GM12865 (cell line): ENCODE data around the gene CELF2.

Experiments used
- DNase-seq: peaks from one replicate; pipeline ENCODE4 v3.0.0; 2010; ENCODE audit warnings: low read depth
- H3K4me3 ChIP-seq: 2 replicates; pipeline ENCODE4 v1.5.1; 2011; ENCODE audit warnings: mild to moderate bottlenecking, low read depth, low read length, control low read depth
- TF ChIP-seq, protein P1 (sequence below): IDR thresholded peaks from 2 replicates; pipeline ENCODE4 v1.5.1; 2011; ENCODE audit warnings: low read length, control low read depth, low read depth, inconsistent platforms; ENCODE audit not compliant: insufficient read depth; ENCODE audit errors: missing control alignments

Gene CELF2

DNA sequence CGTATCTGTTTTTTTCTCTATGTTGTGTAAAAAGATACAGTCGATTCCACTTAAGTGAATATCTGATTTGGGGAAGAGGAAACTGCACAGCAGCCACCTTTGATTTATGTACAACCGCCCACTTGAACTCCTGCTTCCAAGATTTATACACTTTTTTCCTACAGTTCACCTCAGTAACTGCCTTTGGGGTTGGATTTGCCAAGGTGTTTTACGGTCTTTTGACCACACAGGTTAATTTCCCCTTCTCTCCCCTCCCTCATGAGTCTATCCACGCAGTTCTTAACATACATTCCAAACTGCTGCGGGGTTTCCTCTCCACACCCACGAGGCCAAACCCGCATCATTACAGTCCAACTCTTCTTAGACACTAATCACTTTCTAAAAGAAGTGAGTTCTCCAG is 316.8 kb downstream of the CELF2 start:
- TF ChIP-seq, protein P1, sequence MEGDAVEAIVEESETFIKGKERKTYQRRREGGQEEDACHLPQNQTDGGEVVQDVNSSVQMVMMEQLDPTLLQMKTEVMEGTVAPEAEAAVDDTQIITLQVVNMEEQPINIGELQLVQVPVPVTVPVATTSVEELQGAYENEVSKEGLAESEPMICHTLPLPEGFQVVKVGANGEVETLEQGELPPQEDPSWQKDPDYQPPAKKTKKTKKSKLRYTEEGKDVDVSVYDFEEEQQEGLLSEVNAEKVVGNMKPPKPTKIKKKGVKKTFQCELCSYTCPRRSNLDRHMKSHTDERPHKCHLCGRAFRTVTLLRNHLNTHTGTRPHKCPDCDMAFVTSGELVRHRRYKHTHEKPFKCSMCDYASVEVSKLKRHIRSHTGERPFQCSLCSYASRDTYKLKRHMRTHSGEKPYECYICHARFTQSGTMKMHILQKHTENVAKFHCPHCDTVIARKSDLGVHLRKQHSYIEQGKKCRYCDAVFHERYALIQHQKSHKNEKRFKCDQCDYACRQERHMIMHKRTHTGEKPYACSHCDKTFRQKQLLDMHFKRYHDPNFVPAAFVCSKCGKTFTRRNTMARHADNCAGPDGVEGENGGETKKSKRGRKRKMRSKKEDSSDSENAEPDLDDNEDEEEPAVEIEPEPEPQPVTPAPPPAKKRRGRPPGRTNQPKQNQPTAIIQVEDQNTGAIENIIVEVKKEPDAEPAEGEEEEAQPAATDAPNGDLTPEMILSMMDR, result no peak
- H3K4me3 ChIP-seq, result no peak overlapping the region
- no peak for DNase-seq

DNA sequence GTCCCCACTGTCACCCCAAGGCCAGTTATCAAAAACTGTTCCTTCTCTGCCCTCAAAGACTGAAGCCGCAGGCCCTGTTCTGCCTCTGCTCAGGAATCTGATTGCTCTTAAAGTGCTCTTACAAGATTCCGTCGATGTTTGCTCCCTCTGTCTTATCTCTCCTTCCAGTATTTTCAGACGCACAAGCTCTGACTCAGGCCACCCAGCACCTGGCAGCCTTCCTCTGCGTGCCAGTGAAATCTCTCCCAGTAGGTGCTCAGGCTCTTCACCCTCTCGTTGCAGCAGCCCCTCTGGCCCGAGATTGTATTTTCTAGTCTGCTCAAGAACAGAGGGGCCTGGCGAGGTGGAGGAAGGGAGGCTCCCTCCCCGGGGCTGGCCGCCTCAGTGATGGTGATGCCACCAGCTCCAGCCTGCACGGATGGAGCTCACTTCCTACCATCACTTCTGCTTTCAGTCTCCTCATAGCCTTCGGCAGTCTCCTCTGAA is 317.5 kb downstream of the CELF2 start:
- H3K4me3 ChIP-seq, result no peak overlapping the region
- TF ChIP-seq, protein P1, result no peak
- DNase-seq, result no peak

- H3K4me3 ChIP-seq, result no peak overlapping the region
- TF ChIP-seq, protein P1, result no peak
Measured at GRCh38 chr10:11335881-11336430, 318.3 kb downstream of the CELF2 start.

DNA sequence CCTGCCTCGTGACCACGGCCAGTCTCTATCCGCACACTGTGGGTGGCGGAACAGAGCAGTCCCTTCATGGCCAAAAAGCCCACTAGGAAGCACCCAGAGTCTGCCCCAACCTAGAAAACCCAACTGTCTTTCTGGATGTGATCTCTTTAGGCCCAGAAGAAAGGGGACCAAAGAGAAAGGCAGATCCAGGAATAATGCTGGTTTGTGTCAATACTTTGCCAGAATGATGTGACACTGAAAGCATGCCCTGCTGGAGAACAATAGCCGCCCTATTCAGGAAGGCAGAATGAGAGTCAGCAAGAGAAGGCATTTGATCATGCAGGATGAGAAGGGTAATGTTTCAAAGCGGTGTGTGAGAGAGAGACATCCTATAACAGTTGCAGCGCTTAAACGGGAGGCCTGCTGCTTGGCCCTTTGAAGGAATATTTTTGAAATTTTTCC is 319.1 kb downstream of the CELF2 start:
- no peak overlapping the region for H3K4me3 ChIP-seq
- TF ChIP-seq, protein P1, result no peak
- DNase-seq, result no peak

More at GRCh38 chr10:11335881-11336430, 318.3 kb downstream of the CELF2 start:
- DNase-seq, result no peak

GRCh38 chr10:11337516-11337915 is 319.8 kb downstream of the CELF2 start:
- H3K4me3 ChIP-seq, result no peak overlapping the region
- TF ChIP-seq, protein P1, result no peak
- DNase-seq, result no peak

- TF ChIP-seq, protein P1, result no peak
Measured at GRCh38 chr10:11338160-11338844, 320.6 kb downstream of the CELF2 start.

More at GRCh38 chr10:11338160-11338844, 320.6 kb downstream of the CELF2 start:
- no peak for DNase-seq
- H3K4me3 ChIP-seq, result no peak overlapping the region
